ENCODE measurements around the gene RNASE3.

DNA sequence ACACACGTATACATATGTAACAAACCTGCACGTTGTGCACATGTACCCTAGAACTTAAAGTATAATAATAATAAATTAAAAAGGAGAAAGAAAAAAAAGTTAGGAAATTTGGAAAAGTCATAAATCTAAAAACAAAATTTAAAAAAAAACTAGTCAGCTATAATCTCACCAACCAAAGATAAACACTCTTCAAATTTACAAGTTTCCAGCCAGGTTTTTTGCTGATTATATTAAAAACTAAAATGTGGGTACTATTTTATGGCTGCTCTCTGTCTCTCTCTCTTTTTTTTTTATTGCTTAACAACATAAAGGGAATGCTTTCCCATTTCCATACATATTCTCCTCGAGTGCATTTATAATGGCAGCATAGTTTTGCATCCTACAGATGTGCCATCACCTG is 25.0 kb upstream of the RNASE3 start:
- TF ChIP-seq, protein P1, sequence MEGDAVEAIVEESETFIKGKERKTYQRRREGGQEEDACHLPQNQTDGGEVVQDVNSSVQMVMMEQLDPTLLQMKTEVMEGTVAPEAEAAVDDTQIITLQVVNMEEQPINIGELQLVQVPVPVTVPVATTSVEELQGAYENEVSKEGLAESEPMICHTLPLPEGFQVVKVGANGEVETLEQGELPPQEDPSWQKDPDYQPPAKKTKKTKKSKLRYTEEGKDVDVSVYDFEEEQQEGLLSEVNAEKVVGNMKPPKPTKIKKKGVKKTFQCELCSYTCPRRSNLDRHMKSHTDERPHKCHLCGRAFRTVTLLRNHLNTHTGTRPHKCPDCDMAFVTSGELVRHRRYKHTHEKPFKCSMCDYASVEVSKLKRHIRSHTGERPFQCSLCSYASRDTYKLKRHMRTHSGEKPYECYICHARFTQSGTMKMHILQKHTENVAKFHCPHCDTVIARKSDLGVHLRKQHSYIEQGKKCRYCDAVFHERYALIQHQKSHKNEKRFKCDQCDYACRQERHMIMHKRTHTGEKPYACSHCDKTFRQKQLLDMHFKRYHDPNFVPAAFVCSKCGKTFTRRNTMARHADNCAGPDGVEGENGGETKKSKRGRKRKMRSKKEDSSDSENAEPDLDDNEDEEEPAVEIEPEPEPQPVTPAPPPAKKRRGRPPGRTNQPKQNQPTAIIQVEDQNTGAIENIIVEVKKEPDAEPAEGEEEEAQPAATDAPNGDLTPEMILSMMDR (IDR thresholded peaks at IDR 0.05) = no peak
- TF ChIP-seq ZFX (IDR thresholded peaks at IDR 0.05; ENCODE audit: borderline replicate concordance) = no peak

Data from 22Rv1 (cell line).